Peyer's patch (tissue), 4 donors: Measurements from ENCODE around the gene STATH. TPM values are rescaled to one million over a fixed set of nuclear protein-coding genes. Genes with fewer than 3 reads are reported as not detected.

ENCODE experiments used
- DNase-seq, 3 donors: peaks; one replicate each; pipeline ENCODE4 v3.0.0-alpha.2; 2017 to 2019
- H3K27ac ChIP-seq, 4 donors: fragments of 200-600 bp; sonication (generic); one replicate each; pipeline ENCODE4 v1.5.1; 2016 to 2019
- H3K27me3 ChIP-seq, 2 donors: fragments of 200-600 bp; sonication (generic); one replicate each; pipeline ENCODE4 v1.5.1; 2019
- H3K36me3 ChIP-seq, 3 donors: fragments of 200-600 bp; sonication (generic); one replicate each; pipeline ENCODE4 v1.5.1; 2016 to 2019
- H3K4me1 ChIP-seq, 4 donors: fragments of 200-600 bp; sonication (generic); one replicate each; pipeline ENCODE4 v1.5.1; 2016 to 2019
- H3K4me3 ChIP-seq, 4 donors: fragments of 200-600 bp; sonication (generic); 1 replicate in 3 of 4; 2 replicates in 1 of 4; pipeline ENCODE4 v1.5.1; 2016 to 2019; ENCODE audit warnings: mild to moderate bottlenecking in 1 of 4
- H3K9me3 ChIP-seq, 4 donors: fragments of 200-600 bp; sonication (generic); one replicate each; pipeline ENCODE4 v1.5.1; 2016 to 2019; ENCODE audit warnings: mild to moderate bottlenecking in 1 of 4
- POLR2A ChIP-seq, 2 donors: fragments of 450-650 bp; IDR thresholded peaks; one replicate each; pipeline ENCODE4 v1.5.1; 2017; ENCODE audit warnings: antibody characterized with exemption in 2 of 2, mild to moderate bottlenecking in 2 of 2, moderate library complexity in 2 of 2
- total RNA-seq, 4 donors: library from RNA; depleted of rRNA; stranded (reverse); fragments of >200 nt; gene quantifications; one replicate each; pipeline ENCODE4 v1.1.0, GENCODE V29; 2016
- TF ChIP-seq, protein P1 (sequence below), 6 experiments: fragments of 450-650 bp in 4 of 6; fragments of 200-600 bp in 2 of 6; sonication (generic) in 1 of 6; IDR thresholded peaks; one replicate each; pipeline ENCODE4 v1.5.1; 2017 to 2019; ENCODE audit warnings: antibody characterized with exemption in 6 of 6, mild to moderate bottlenecking in 3 of 6, moderate library complexity in 1 of 6

The STATH gene, protein sequence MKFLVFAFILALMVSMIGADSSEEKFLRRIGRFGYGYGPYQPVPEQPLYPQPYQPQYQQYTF
- total RNA-seq: not detected

DNA sequence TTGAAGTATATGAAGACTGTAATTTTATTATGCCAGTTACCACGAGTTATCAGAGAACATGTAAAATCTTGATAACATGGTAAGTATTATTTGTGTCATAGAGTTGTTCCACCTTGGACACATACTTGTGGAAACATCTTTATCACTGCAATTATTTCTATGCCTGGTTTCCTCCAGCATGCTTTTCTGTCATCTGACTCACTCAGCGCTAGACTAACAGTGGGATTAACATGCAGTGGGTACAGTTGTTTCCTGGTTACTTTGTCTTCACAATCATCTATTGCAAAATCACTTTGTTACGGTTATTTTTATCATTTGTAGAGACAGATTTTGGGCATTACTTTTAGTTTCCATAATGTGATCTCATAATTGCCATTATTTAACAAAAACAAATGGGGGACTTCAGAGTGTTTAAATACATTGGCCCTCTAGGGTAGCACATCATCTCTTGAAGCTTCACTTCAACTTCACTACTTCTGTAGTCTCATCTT, at the start of gene STATH:
Gene STATH, plus strand, starts transcription at position 441 of the 491 bp plus-strand sequence. CDS start 2,472 bp downstream, outside the sequence.
- TF ChIP-seq, protein P1, sequence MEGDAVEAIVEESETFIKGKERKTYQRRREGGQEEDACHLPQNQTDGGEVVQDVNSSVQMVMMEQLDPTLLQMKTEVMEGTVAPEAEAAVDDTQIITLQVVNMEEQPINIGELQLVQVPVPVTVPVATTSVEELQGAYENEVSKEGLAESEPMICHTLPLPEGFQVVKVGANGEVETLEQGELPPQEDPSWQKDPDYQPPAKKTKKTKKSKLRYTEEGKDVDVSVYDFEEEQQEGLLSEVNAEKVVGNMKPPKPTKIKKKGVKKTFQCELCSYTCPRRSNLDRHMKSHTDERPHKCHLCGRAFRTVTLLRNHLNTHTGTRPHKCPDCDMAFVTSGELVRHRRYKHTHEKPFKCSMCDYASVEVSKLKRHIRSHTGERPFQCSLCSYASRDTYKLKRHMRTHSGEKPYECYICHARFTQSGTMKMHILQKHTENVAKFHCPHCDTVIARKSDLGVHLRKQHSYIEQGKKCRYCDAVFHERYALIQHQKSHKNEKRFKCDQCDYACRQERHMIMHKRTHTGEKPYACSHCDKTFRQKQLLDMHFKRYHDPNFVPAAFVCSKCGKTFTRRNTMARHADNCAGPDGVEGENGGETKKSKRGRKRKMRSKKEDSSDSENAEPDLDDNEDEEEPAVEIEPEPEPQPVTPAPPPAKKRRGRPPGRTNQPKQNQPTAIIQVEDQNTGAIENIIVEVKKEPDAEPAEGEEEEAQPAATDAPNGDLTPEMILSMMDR (IDR thresholded peaks at IDR 0.05): no peak
- no peak for TF ChIP-seq POLR2A (IDR thresholded peaks at IDR 0.05)
- Histone ChIP-seq H3K27me3 (no peaks in the 10 kb centered on the region), H3K27ac (no peak within 1 kb of the TSS), H3K36me3 (no peaks in the 10 kb centered on the region), H3K4me1 (no peaks in the 10 kb centered on the region), H3K4me3 (no peak within 1 kb of the TSS), H3K9me3 (no peaks in the 10 kb centered on the region)
- no peak for DNase-seq

DNA sequence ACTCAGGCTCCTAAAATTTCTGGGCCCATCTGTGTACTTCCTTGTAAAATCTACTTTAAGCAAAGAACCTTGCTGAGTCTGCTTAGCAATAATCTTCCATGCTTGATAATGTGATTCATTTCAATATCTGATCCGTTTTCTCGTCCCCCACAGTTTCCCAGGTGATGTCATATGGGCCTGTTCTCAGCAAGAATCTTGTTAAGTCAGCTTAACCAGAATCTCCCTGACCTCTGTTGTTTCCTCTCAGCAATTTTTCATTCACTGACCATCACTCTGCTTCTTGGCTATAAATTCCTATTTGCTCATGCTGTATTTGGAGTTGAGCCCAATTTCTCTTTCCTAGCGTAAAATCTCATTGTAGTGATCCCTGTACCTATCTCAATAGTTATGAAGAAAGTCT, 44.2 kb upstream of the STATH start:
- Histone ChIP-seq H3K36me3 (no peaks in the 10 kb centered on the region), H3K4me3 (no peak overlapping the region), H3K4me1 (no peaks in the 10 kb centered on the region), H3K27me3 (no peaks in the 10 kb centered on the region), H3K9me3 (no peaks in the 10 kb centered on the region), H3K27ac (no peak overlapping the region)
- no peak for TF ChIP-seq POLR2A (IDR thresholded peaks at IDR 0.05)
- TF ChIP-seq, protein P1 (IDR thresholded peaks at IDR 0.05): no peak
- no peak for DNase-seq

DNA sequence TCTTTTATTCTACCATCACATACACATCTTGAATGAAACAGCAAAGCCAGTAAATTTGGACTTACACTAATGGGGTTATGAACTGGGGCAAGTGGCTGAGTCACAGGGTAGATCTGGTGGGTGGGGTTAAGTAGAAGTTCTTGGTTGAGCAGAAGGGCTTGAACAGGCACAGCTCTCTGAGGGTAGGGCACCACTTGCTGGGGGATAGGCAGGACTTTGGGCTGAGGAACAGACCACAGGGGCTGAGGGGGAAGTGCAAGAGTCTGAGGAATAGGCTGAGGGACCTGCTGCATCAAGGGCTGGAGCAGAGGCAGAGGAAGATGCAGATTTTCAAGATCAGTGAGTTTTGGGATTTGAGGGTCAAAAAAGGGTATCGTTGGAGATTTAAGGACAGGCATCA, 38.6 kb upstream of the STATH start:
- no peak overlapping the region for H3K4me3 ChIP-seq

DNA sequence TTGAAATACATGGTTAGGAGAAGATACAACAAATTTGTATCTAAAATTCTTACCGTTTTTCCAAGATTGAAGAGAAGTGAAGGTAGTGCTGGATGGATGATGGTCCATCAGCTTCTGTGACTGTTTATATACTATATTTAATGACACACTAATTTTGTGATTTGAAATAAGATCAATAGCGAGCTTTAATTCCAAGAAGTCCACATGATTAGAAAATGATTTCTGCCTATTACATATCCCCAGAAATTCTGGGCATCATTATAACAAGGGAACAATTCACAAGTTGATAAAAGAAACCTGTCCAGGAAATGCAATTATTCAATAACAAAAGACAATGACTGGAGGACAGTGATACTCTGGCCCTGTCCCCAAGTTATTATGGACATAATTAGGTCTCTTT, 30.1 kb upstream of the STATH start, which contains the start of gene CSN2:
Gene CSN2, minus strand, starts transcription at position 101 of the 400 bp plus-strand sequence. CDS start 4,733 bp downstream, outside the sequence.
- TF ChIP-seq, protein P1 (IDR thresholded peaks at IDR 0.05): no peak
- TF ChIP-seq POLR2A (IDR thresholded peaks at IDR 0.05): no peak
- Histone ChIP-seq H3K36me3 (no peaks in the 10 kb centered on the region), H3K4me1 (no peaks in the 10 kb centered on the region), H3K9me3 (no peaks in the 10 kb centered on the region), H3K4me3 (no peak within 1 kb of the TSS), H3K27ac (no peak within 1 kb of the TSS), H3K27me3 (no peaks in the 10 kb centered on the region)
- DNase-seq: no peak

More for the DNA sequence above, 38.6 kb upstream of the STATH start:
- no peaks in the 10 kb centered on the region for H3K9me3 ChIP-seq
- no peak overlapping the region for H3K27ac ChIP-seq
- no peaks in the 10 kb centered on the region for H3K36me3 ChIP-seq
- H3K27me3 ChIP-seq: no peaks in the 10 kb centered on the region
- TF ChIP-seq, protein P1 (IDR thresholded peaks at IDR 0.05): no peak
- TF ChIP-seq POLR2A (IDR thresholded peaks at IDR 0.05): no peak
- H3K4me1 ChIP-seq: no peaks in the 10 kb centered on the region
- DNase-seq: no peak

DNA sequence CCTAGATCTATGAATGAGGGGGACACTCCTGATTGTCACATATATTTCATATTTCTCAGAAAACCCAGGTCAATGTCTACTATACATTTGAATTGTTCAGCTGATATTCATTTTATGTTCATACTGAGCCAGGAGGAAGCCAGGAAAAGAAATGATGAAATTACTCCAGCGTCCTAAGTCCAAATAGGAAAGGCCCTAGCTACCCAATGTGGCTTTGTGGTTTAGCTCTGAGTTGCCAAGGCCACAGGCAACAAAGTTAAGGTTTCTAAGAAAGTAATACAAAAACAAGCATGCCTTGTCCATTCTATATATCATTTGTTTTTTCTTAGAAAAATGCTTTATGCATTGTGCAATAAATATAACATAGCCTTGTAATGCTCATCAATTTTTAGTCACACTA, 25.7 kb upstream of the STATH start:
- TF ChIP-seq, protein P1 (IDR thresholded peaks at IDR 0.05): no peak
- no peak for TF ChIP-seq POLR2A (IDR thresholded peaks at IDR 0.05)
- Histone ChIP-seq H3K27me3 (no peaks in the 10 kb centered on the region), H3K36me3 (no peaks in the 10 kb centered on the region), H3K27ac (no peak overlapping the region), H3K4me1 (no peaks in the 10 kb centered on the region), H3K9me3 (no peaks in the 10 kb centered on the region), H3K4me3 (no peak overlapping the region)
- no peak for DNase-seq
